Jurkat, Clone E6-1 (cell line): Measurements from ENCODE around the gene NEO1.
"Not testable (repeated sequence)": the region's sequence is repeated elsewhere in the genome, so short reads cannot be mapped to it uniquely, and the experiment has no call there.

Experiments used
- DNase-seq: peaks from one replicate; pipeline ENCODE4 v3.0.0-alpha.2; 2011; ENCODE audit warnings: low read depth, low spot score
- H3K4me3 ChIP-seq: 2 replicates; pipeline ENCODE4 v1.5.1; 2011; ENCODE audit warnings: mild to moderate bottlenecking, low read length, control low read depth, moderate library complexity

The NEO1 gene

GRCh38 chr15:73130830-73131229 is 78.6 kb downstream of the NEO1 start:
- H3K4me3 ChIP-seq = no peak overlapping the region
- DNase-seq = no peak

- no peak overlapping the region for H3K4me3 ChIP-seq
- DNase-seq = no peak
Observed at GRCh38 chr15:73134196-73134595, 81.9 kb downstream of the NEO1 start.

GRCh38 chr15:73139041-73139743 is 86.9 kb downstream of the NEO1 start:
- DNase-seq = no peak
- no peak overlapping the region for H3K4me3 ChIP-seq

GRCh38 chr15:73139744-73140553 is 87.7 kb downstream of the NEO1 start:
- no peak for DNase-seq
- H3K4me3 ChIP-seq = no peak overlapping the region

GRCh38 chr15:73141216-73141900 is 89.1 kb downstream of the NEO1 start:
- no peak for DNase-seq
- no peak overlapping the region for H3K4me3 ChIP-seq

GRCh38 chr15:73142802-73143762 is 90.8 kb downstream of the NEO1 start:
- no peak for DNase-seq
- no peak overlapping the region for H3K4me3 ChIP-seq

GRCh38 chr15:73143763-73144155 is 91.5 kb downstream of the NEO1 start:
- no peak for DNase-seq
- H3K4me3 ChIP-seq = no peak overlapping the region

GRCh38 chr15:73146419-73146818 is 94.2 kb downstream of the NEO1 start:
- DNase-seq = no peak
- H3K4me3 ChIP-seq = no peak overlapping the region

- no peak overlapping the region for H3K4me3 ChIP-seq
- no peak for DNase-seq
Observed at GRCh38 chr15:73150831-73151230, 98.6 kb downstream of the NEO1 start.

- no peak overlapping the region for H3K4me3 ChIP-seq
- no peak for DNase-seq
Observed at GRCh38 chr15:73153024-73153423, 100.8 kb downstream of the NEO1 start.

GRCh38 chr15:73153447-73153846 is 101.2 kb downstream of the NEO1 start:
- H3K4me3 ChIP-seq = no peak overlapping the region
- DNase-seq = no peak

- H3K4me3 ChIP-seq = no peak overlapping the region
- no peak for DNase-seq
Observed at GRCh38 chr15:73156431-73157191, 104.3 kb downstream of the NEO1 start.

- DNase-seq = no peak
- no peak overlapping the region for H3K4me3 ChIP-seq
Observed at GRCh38 chr15:73161546-73161945, 109.3 kb downstream of the NEO1 start.

GRCh38 chr15:73165435-73165834 is 113.2 kb downstream of the NEO1 start:
- no peak overlapping the region for H3K4me3 ChIP-seq
- DNase-seq = no peak

- no peak overlapping the region for H3K4me3 ChIP-seq
- no peak for DNase-seq
Observed at GRCh38 chr15:73165844-73166243, 113.6 kb downstream of the NEO1 start.

- not testable (repeated sequence) for H3K4me3 ChIP-seq
Observed at GRCh38 chr15:73166711-73167110, 114.4 kb downstream of the NEO1 start.

GRCh38 chr15:73168487-73168886 is 116.2 kb downstream of the NEO1 start:
- no peak overlapping the region for H3K4me3 ChIP-seq
- DNase-seq = no peak

More at GRCh38 chr15:73166711-73167110, 114.4 kb downstream of the NEO1 start:
- DNase-seq = not testable (repeated sequence)

GRCh38 chr15:73171711-73172110 is 119.4 kb downstream of the NEO1 start:
- H3K4me3 ChIP-seq = no peak overlapping the region
- no peak for DNase-seq
